ENCODE measurements around the gene NRG3. TPM values are rescaled to one million over a fixed set of nuclear protein-coding genes. Genes with fewer than 3 reads are reported as not detected.

NRG3 gene
- total and polyA plus RNA-seq, 2 donors (not counting 1 experiment from before 2014, with no cell fraction given) = 0.06 TPM; not detected in 1

GRCh38 chr10:81865581-81865980, 9.4 kb upstream of the NRG3 start:
- Mint-ChIP-seq H3K27ac (no peak overlapping the region), H3K4me3 (no peak overlapping the region), H3K4me1 (no peaks in the 10 kb centered on the region), H3K27me3 (no peaks in the 10 kb centered on the region), H3K9me3 (ENCODE audit: insufficient read depth) (peaks cover 5% of the 10 kb centered on the region)
- ATAC-seq (ENCODE audit: low read depth) (no peak), DNase-seq (no peak)
- Histone ChIP-seq H3K36me3 (replicated peaks in 1 of 2; ENCODE audit: control extremely low read depth in 1 of 2, control insufficient read depth in 1 of 2, extremely low read depth in 1 of 2, insufficient read depth in 2 of 2, low read length in 1 of 2) (no peaks in the 10 kb centered on the region), H3K4me2 (replicated peaks; ENCODE audit: low read depth, low read length, poor library complexity, severe bottlenecking) (no peak overlapping the region), H3K9ac (ENCODE audit: low read length) (no peak overlapping the region), H2AFZ (ENCODE audit: insufficient read depth, low read depth, low read length, poor library complexity, severe bottlenecking) (no peak overlapping the region), H3K9me3 (ENCODE audit: control extremely low read depth in 1 of 3, control insufficient read depth in 2 of 3, insufficient read depth in 1 of 3, low read length in 2 of 3) (peaks cover 0 to 7% (median 0%) of the 10 kb centered on the region in 3 donors), H4K20me1 (ENCODE audit: control insufficient read depth, insufficient read depth, low read length, poor library complexity, severe bottlenecking) (no peaks in the 10 kb centered on the region), H3K27ac (ENCODE audit: low read length in 2 of 2) (no peak overlapping the region), H3K27me3 (replicated peaks in 1 of 4; ENCODE audit: control extremely low read depth in 1 of 4, control insufficient read depth in 3 of 4, insufficient read depth in 4 of 4, low read length in 3 of 4) (no peaks in the 10 kb centered on the region), H3K4me3 (ENCODE audit: control extremely low read depth in 1 of 5, extremely low read depth in 1 of 5, insufficient read depth in 1 of 5, low read depth in 2 of 5, low read length in 4 of 5) (no peak overlapping the region), H3K79me2 (ENCODE audit: control insufficient read depth, insufficient read depth, low read length) (no peaks in the 10 kb centered on the region), H3K4me1 (ENCODE audit: control insufficient read depth in 2 of 2, insufficient read depth in 2 of 2, low read length in 2 of 2) (no peaks in the 10 kb centered on the region)
- TF ChIP-seq CTCF (IDR thresholded peaks at IDR 0.05) (no peak), EZH2 (IDR thresholded peaks at IDR 0.05; ENCODE audit: borderline replicate concordance, insufficient read depth, low read depth, low read length, poor library complexity, severe bottlenecking) (no peak)
- 83% methylated on average over 1 of the region's 2 CpGs for WGBS (ENCODE audit: insufficient coverage)
- ChIA-PET POLR2A (no interaction called here), CTCF (no interaction called here)
- intact Hi-C loops (cut with micrococcal nuclease) = no loop called here

DNA sequence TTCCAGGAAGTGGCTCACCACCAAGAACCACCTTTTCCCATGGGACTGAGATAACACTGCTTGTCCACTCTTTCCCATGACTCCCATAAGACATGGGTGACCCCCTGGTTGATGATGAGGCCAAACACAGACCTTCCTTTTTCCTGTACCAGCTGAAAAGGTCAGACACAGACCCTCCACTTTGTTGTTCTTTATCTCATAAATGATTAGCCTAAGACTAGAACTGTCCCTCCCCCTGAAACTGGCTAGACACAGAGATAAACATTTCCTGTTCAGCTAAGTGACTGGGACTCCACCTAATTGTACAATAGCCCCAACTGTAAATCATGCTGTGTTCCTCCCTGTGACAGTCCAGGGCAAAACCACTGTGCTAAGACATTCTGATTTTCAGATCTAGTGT, 8.2 kb upstream of the NRG3 start:
- intact Hi-C loops (cut with micrococcal nuclease) = no loop called here
- H3K4me1 Mint-ChIP-seq = no peaks in the 10 kb centered on the region
- H3K4me3 ChIP-seq (ENCODE audit: control extremely low read depth in 1 of 5, extremely low read depth in 1 of 5, insufficient read depth in 1 of 5, low read depth in 2 of 5, low read length in 4 of 5) = no peak overlapping the region
- no peak overlapping the region for H2AFZ ChIP-seq (ENCODE audit: insufficient read depth, low read depth, low read length, poor library complexity, severe bottlenecking)
- DNase-seq (no peak), ATAC-seq (ENCODE audit: low read depth) (no peak)
- H3K4me2 ChIP-seq (replicated peaks; ENCODE audit: low read depth, low read length, poor library complexity, severe bottlenecking) = no peak overlapping the region
- no peak overlapping the region for H3K9ac ChIP-seq (ENCODE audit: low read length)
- TF ChIP-seq CTCF (IDR thresholded peaks at IDR 0.05) (no peak), EZH2 (IDR thresholded peaks at IDR 0.05; ENCODE audit: borderline replicate concordance, insufficient read depth, low read depth, low read length, poor library complexity, severe bottlenecking) (no peak)
- ChIA-PET CTCF (no interaction called here), POLR2A (no interaction called here)
- no peaks in the 10 kb centered on the region for H3K4me1 ChIP-seq (ENCODE audit: control insufficient read depth in 2 of 2, insufficient read depth in 2 of 2, low read length in 2 of 2)
- H3K27ac Mint-ChIP-seq = no peak overlapping the region
- no peaks in the 10 kb centered on the region for H3K27me3 ChIP-seq (replicated peaks in 1 of 4; ENCODE audit: control extremely low read depth in 1 of 4, control insufficient read depth in 3 of 4, insufficient read depth in 4 of 4, low read length in 3 of 4)
- no peaks in the 10 kb centered on the region for H3K36me3 ChIP-seq (replicated peaks in 1 of 2; ENCODE audit: control extremely low read depth in 1 of 2, control insufficient read depth in 1 of 2, extremely low read depth in 1 of 2, insufficient read depth in 2 of 2, low read length in 1 of 2)
- no peak overlapping the region for H3K27ac ChIP-seq (ENCODE audit: low read length in 2 of 2)
- no peaks in the 10 kb centered on the region for H3K9me3 Mint-ChIP-seq (ENCODE audit: insufficient read depth)
- peaks cover 10% of the 10 kb centered on the region for H3K27me3 Mint-ChIP-seq
- H4K20me1 ChIP-seq (ENCODE audit: control insufficient read depth, insufficient read depth, low read length, poor library complexity, severe bottlenecking) = no peaks in the 10 kb centered on the region
- no peak overlapping the region for H3K4me3 Mint-ChIP-seq
- H3K79me2 ChIP-seq (ENCODE audit: control insufficient read depth, insufficient read depth, low read length) = no peaks in the 10 kb centered on the region
- H3K9me3 ChIP-seq (ENCODE audit: control extremely low read depth in 1 of 3, control insufficient read depth in 2 of 3, insufficient read depth in 1 of 3, low read length in 2 of 3) = peaks cover 0 to 7% (median 0%) of the 10 kb centered on the region in 3 donors
